ENCODE data around the gene DNMT3B.
A peak's percentile ranks its signal among the peaks of the same experiment; 100 is the strongest.
"Not testable (repeated sequence)": the region's sequence is repeated elsewhere in the genome, so short reads cannot be mapped to it uniquely, and the experiment has no call there.

Gene DNMT3B

GRCh38 chr20:32763202-32764004 lies 1.2 kb downstream of the DNMT3B start:
- DNase-seq, result no peak

GRCh38 chr20:32764005-32764960 lies 2.1 kb downstream of the DNMT3B start:
- no peak for DNase-seq

GRCh38 chr20:32765230-32765875 lies 3.2 kb downstream of the DNMT3B start:
- not testable (repeated sequence) for DNase-seq

GRCh38 chr20:32767418-32768198 lies 5.4 kb downstream of the DNMT3B start:
- DNase-seq, result no peak

GRCh38 chr20:32772046-32772445 lies 9.9 kb downstream of the DNMT3B start:
- DNase-seq, result no peak

GRCh38 chr20:32773223-32773622 lies 11.0 kb downstream of the DNMT3B start:
- no peak for DNase-seq

DNA sequence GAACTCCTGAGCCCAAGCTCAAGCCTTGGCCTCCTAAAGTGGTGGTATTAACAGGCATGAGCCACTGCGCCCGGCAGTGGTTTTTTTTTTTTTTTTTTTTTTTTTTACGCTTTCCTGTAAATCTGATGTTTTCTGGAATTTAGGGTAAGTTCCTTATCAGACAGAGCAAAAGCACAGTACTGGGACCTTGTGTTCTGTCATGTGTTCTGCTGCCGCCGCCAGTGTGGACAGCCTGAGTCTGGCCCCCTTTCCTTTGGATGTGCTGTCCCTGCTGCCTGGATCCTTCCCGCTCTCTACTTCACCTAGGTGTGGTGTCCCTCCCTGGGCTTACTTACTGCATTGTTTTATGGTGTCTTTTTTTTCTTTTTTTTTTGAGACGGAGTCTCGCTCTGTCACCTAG lies 11.7 kb downstream of the DNMT3B start:
- DNase-seq, result no peak

DNA sequence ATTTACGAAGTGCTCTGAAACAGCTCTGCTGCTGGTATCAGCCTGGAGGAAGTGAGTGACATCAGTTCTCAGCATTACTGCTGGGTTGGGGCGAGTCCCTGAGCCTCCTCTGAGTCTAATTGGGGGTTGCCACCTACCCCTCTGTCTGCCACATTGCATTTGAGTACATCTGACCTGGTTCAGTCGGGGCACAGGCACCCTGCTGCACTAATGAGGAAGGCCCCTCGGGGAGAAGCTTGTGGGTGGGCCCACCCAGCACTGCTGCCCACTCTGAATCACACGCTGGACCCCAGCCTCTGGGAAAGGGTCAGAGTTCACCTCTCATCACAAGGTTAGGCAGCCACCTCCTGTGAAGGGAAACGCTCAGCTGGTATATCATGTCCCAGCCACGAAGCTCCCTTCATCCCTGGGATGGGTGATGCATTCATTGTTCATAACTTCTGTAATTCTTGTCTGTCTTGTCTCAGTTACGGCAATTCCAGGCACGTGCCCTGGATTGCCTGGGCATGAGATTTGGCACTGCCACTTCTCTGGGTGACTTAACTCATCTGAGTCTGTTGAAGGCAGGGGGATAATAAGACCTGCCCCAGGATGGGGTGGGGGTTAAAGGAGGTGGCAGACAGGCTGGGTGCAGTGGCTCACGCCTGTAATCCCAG lies 13.3 kb downstream of the DNMT3B start:
- DNase-seq, result peak in 1 of 2 donors; percentile 61

GRCh38 chr20:32777177-32777956 lies 15.2 kb downstream of the DNMT3B start:
- no peak for DNase-seq

- no peak for DNase-seq
Observed at GRCh38 chr20:32779500-32780211, 17.5 kb downstream of the DNMT3B start.

DNA sequence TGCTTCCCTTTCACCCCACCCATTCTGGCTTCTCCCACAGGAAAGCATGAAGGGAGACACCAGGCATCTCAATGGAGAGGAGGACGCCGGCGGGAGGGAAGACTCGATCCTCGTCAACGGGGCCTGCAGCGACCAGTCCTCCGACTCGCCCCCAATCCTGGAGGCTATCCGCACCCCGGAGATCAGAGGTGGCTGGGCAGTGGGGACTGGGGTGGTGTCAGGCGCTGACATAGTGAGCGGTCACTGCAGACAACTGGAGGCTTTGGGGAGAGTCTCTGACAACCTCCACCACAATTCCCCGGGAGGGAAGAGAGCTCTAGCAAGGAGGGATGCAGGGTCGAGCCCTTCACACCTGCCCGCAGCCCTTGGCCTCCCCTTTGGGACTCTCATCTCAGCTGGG lies 18.1 kb downstream of the DNMT3B start:
- DNase-seq, result no peak

DNA sequence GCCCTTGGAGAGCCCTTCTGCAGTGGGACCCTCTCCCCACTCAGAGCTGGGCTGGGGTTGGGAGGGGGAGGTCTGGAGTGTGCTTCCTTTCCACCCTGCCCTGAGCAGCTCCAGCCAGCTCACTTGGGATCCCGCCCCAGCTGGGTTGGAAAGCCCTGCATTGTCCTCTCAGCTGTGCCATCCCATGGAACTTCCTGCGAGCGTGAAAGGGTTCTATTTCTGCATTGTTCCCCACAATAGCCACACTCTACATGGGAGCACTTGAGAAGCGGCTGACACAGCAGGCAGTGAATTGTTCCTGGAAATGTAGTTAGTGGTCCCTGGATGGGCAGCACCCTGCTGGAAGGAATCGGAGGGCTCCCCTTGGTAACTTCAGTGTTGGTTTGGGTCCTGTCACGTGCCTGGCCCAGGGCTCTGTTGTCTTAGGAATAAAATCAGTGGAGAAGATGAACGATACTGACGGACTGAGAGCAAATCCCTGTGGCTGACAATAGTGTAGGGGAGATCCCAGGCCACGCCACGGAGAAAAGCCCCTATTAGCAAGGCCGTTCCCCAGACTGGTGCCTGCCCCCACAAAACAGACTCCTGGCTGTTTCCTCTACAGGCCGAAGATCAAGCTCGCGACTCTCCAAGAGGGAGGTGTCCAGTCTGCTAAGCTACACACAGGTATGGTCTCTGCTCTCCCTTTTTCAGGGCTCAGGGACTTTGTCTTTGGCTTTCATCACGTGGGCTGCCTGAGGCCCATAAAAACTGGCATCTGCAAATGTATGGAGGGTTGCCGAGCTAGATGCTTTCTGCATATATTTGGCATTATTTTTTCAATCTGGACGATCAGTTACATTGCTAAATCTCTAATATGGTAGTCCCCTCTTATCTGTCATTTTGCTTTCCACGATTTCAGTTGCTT lies 18.8 kb downstream of the DNMT3B start:
- DNase-seq, result no peak

GRCh38 chr20:32784369-32785080 lies 22.3 kb downstream of the DNMT3B start:
- no peak for DNase-seq

- DNase-seq, result no peak
Observed at GRCh38 chr20:32786059-32786760, 24.0 kb downstream of the DNMT3B start.

DNA sequence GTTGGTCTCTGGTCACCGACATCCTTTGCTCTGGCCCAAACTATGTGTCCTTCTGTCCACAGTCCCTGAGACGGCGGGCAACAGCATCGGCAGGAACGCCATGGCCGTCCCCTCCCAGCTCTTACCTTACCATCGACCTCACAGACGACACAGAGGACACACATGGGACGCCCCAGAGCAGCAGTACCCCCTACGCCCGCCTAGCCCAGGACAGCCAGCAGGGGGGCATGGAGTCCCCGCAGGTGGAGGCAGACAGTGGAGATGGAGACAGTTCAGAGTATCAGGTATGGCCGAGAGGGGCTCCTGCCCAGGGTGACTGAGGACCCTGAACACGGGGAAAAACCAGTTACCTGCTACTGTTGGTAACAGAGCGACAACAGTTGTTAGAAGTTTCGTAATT lies 25.0 kb downstream of the DNMT3B start:
- DNase-seq, result no peak

DNA sequence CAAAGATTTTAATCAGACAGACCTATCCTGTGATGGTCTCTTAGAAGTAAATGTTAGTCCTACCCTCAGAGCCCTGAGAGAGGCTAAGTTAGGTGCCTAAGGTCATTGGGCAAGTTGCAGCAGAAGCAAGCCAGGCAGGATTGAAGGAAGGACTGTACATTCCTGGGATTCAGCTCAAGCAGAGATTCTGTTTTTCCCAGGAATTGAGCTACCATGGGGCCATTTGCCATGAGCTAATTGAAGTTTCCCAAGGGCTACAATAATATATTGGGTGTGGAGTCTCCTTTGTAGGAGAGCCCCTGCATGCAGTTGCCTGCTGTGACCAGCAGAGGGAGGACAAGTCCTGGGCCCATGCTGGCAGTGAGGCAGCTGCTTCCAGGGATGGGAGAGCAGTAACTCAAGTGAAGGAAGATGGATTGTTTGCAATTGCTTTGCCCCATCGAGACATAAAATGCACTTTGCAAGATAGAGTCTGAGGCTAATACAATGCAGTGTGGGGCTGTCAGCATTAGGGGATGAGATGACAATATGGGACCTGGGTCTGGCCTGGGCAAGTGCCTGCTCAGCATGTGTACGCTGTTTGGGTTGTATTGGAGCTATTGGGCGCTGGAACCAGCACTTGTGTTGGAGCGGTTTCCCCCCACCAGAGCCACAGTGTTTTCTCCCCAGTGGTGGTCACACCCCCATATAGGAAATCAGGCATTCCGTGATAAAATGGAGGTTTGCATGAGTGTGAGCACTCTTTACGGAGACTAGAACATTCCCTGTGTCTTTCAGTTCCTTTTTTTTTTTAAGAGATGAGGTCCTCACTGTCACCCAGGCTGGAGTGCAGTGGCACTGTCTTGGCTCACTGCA lies 27.9 kb downstream of the DNMT3B start:
- DNase-seq, result peak; percentile 47 to 83

- no peak for DNase-seq
Observed at GRCh38 chr20:32790751-32791057, 28.5 kb downstream of the DNMT3B start.

All from inflammatory macrophage treated with lipopolysaccharide for 1 hour (primary cell).